Stimulated activated naive CD4-positive, alpha-beta T cell treated with Interleukin-2 at 50 U/mL for 16 hours (primary cell): ENCODE results near the gene TMEM52.

Experiments used
- DNase-seq: peaks from one replicate; lab custom pipeline; 2025; lab: John Stamatoyannopoulos, UW

Gene TMEM52

GRCh38 chr1:1918901-1919303, at the start of gene TMEM52:
TMEM52 (minus strand) TSS chr1:1919279; CDS start chr1:1919265, 14 bp downstream.
- DNase-seq, result peak; percentile 54

- DNase-seq, result no peak
Measured at GRCh38 chr1:1967879-1968278, 48.8 kb upstream of the TMEM52 start.

DNA sequence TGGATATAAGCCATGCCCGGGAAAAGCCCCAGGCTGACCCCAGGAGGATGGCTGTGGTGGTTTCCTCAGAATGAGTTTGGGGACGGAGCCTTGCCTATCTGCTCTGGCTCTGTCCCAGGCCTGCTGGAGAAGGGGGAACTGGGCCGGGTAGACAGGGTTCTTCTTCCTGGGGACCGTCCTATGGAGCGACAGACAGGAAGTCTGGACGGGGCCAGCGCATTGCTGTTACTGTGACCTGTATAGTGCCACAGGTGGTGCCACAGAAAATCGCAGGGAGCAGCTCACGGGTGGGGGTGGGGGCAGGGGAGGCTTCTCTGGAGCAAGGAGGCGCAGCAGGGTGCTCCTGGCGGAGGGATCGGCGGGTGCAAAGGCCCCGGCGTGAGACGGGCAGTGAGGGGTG, 48.1 kb upstream of the TMEM52 start:
- DNase-seq, result no peak

DNA sequence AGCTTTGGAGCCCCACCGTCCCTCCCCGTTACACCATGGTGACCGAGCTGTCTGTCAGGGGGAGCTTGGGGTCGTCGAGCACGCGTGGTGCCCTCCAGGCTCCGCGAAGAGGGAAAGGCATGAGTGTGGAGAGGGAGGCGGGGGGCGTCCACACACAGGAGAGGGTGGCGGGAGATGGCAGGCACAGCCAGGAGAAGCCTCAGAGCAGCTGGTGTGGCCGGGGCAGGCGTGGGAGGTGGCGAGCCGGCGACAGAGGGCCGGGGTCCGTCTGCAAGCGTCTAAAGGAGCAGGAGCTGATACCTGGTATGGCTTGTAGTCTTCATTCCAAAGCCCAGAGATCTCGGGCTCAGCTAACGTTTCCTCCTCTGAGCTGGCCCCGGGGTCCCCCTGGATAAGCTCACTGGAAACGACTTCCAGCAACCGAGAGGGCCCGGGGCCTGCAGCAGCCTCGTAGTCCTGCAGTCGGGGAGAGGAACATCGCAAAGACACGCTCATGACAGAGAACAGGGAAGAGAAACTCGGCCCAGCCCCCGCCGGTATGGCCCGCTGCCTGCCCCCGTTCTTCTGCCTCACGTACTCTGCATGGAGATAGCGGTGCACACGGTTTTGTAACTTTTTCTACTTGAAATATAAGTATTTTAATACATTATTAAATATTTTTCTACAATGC, 47.1 kb upstream of the TMEM52 start:
- no peak for DNase-seq

GRCh38 chr1:1965546-1965945, 46.5 kb upstream of the TMEM52 start:
- DNase-seq, result no peak

GRCh38 chr1:1964811-1965210, 45.7 kb upstream of the TMEM52 start:
- no peak for DNase-seq

DNA sequence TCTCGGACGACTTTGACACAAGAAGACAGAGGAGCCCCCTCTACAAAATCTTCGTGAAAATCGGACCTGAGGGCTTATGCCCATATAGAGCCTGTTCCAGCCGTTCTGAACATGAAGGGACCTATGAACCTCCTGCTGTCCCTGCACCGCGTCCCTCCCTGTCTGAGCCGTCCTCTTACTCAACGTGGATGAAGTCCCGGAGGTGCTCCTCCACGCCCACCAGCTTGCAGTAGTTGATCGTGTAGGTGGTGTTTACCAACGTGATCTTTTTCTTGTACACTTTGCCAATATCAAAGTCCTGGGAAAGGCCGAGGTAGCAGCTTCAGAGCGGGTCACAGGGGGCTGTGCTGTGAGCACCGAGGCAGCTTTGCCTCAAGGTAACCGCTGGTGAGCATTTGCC, 44.5 kb upstream of the TMEM52 start:
- DNase-seq, result no peak

DNA sequence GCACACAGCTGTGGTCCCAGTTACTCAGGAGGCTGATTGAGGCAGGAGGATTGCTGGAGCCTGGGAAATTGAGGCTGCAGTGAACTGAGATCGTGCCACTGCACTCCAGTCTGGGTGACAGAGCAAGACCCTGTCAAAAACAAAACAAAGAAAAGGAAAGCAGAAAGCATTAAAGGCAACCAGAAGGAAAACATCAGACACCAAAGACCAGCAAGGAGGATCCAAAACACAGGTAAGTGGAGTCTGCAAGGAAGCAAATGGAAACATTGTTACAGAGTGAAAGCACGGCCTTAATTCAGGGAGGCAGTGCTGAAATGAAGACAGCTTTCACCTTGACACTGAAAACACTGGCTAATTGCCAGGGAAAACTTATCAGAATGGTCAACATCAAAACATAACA, 43.7 kb upstream of the TMEM52 start:
- DNase-seq, result no peak

- DNase-seq, result no peak
Measured at GRCh38 chr1:1960480-1961196, 41.6 kb upstream of the TMEM52 start.

- DNase-seq, result peak; percentile 46
Measured at GRCh38 chr1:1959840-1960479, 40.9 kb upstream of the TMEM52 start.

- DNase-seq, result no peak
Measured at GRCh38 chr1:1959459-1959839, 40.4 kb upstream of the TMEM52 start.

DNA sequence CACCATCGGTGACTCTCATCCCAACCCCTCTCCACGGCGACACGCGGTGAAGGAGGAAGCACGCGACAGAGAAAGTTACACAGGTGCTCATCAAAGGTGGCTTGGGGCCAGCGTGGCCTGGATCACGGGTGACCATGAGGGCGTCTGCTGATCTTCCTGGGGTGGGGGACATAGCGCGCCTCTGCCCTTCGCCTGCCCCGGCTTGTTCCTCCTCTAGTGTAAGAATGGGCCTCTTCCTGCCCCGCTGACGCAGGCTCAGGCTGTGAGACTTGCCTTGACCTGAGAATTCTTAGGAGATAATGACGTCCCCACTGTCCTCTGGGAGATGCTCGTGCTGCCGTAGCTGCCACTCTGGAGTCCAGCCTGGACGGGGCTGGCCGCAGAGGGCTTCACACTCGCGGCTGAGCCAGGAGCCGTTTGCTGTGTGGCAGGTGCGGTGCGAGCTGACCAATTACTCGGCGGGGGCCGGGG, 39.0 kb upstream of the TMEM52 start:
- no peak for DNase-seq

DNA sequence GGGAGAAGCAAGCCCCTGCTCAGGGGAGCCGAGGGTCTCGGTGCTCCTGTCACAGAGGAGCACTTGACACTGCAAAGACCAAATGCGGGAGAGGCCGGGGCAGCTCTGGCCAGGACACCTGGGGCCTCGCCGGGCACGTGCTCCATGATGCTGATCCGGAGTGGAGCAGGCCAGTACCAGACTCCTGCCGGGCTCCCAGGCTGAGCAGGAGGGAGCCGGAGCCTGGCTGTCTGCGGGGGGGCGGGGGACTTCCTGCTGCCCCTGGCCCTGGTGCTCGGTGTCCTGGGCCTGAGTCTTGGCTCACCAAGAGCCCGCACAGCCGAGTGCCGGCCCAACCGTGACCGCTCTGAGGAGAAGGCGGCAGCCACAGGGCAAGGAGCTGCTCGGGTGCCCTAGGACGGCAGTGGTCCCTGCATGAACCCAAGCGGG, 38.5 kb upstream of the TMEM52 start:
- DNase-seq, result no peak

GRCh38 chr1:1956586-1957532, 37.8 kb upstream of the TMEM52 start:
- no peak for DNase-seq

DNA sequence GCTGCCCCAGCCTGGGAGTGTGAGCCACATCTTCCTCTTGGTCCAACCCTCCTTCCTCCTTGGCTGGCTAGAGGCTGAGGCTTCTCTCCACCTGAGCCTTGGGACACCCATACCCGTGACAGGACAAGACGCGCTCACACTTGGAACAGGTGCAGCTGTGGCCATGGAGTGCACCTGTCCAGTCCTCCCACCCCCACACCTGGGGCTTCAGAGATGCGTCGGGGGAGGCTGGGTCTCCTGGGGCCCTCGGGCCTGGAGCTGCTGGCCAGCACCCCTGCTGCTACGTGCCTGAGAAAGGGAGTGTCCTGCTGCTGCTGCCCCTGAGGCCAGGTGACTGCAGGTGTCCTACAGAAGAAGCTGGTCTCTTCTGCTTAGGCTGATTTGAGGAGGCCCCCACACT, 37.0 kb upstream of the TMEM52 start:
- no peak for DNase-seq

DNA sequence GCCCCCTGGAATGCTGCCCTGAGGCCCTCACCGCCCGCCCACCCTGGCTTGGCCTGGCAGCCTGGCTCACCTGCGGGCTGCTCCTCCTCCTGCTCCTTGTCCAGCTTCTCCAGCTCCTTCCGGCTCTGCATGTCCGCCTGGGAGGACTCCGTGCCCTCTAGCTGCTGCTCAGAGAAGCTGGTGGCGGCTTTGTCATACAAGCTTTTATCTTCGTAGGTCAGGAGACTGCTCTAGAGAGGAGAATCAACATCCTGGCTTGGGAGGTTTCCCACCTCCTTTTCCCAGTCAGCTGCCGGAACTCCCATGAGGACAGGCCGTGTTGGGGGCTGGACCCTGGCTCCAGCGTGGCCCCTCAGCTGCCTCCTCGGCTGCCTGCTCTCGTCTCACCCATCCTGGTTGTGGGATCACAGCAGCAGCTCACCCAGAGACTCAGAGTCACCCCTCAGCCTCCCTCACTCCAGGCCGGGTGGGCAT, 36.6 kb upstream of the TMEM52 start:
- no peak for DNase-seq

DNA sequence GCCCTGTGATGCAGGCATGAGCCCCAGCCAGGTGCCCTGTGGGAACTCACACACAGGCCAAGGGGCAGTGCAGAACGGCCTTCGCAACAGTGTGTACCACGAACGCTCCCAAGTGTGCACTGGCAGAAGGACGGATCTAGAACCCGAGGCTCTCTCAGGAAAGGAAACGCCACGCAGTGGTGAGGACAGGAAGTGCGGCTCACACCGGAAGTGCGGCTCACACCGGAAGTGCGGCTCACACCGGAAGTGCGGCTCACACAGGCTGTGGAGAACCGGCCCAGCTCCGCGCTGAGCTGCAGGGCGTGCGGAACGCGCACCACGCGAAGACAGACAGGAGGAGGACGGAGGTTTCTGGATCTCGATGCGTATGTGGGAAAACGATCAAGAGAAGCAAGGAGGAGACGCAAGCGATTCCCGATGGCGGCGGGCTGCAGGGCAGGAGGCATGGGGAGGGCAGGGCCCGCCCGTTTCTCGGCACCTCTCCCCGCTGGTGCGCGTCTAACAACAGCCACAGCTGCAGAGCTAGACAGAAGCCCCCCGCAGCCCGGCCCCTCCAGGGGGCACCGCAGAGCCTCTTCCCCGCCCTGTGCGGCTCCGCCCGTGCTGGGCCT, 35.9 kb upstream of the TMEM52 start:
- no peak for DNase-seq

- no peak for DNase-seq
Measured at GRCh38 chr1:1954015-1954414, 34.9 kb upstream of the TMEM52 start.

- no peak for DNase-seq
Measured at GRCh38 chr1:1950940-1951339, 31.9 kb upstream of the TMEM52 start.

DNA sequence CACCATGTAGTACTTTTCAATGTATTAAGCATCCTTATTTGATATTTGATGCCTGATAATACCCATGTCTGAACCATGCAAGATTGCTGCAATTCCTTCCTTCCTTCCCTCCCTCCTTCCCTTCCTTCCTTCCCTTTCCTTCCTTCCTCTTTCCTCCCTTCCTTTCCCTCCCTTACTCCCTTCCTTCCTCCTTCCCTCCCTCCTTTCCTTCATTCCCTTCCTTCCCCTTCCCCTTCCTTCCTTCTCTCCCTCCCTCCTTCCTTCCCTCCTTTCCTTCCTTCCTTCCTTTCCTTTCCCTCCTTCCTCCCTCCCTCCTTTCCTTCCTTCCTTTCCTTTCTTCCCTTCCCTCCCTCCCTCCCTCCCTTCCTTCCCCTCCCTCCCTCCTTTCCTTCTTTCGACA, 29.7 kb upstream of the TMEM52 start:
- DNase-seq, result no peak

GRCh38 chr1:1947493-1947892, 28.4 kb upstream of the TMEM52 start:
- DNase-seq, result no peak
